Sigmoid colon (tissue), 4 donors: ENCODE measurements around the gene BLID.

Experiments
- CTCF ChIP-seq, 4 experiments: fragments of 450-650 bp in 3 of 4; fragments of 200-600 bp in 1 of 4; IDR thresholded peaks; one replicate each; pipeline ENCODE4 v1.5.1; 2016 to 2019; ENCODE audit warnings: antibody characterized with exemption in 4 of 4, mild to moderate bottlenecking in 3 of 4, moderate library complexity in 2 of 4
- EP300 ChIP-seq, 4 donors: sonication (generic); formaldehyde crosslinking; IDR thresholded peaks; one replicate each; pipeline ENCODE4 v1.6.1; 2017; ENCODE audit warnings: antibody characterized with exemption in 4 of 4
- POLR2A ChIP-seq, 2 donors: fragments of 450-650 bp; IDR thresholded peaks; one replicate each; pipeline ENCODE4 v1.6.1; 2016; ENCODE audit warnings: antibody characterized with exemption in 2 of 2, mild to moderate bottlenecking in 2 of 2, moderate library complexity in 2 of 2
- POLR2AphosphoS5 ChIP-seq, 4 donors: sonication (generic); formaldehyde crosslinking; IDR thresholded peaks; one replicate each; pipeline ENCODE4 v1.6.1; 2017; ENCODE audit warnings: antibody characterized with exemption in 4 of 4

GRCh38 chr11:122116591-122116990 is 576 bp upstream of the BLID start:
- TF ChIP-seq POLR2AphosphoS5 (IDR thresholded peaks at IDR 0.05) (no peak), CTCF (IDR thresholded peaks at IDR 0.05) (no peak), EP300 (IDR thresholded peaks at IDR 0.05) (no peak), POLR2A (IDR thresholded peaks at IDR 0.05) (no peak)
